Lung (tissue), 12 donors: ENCODE results near the gene CHRM4. TPM values are rescaled to one million over a fixed set of nuclear protein-coding genes. Genes with fewer than 3 reads are reported as not detected.

Source experiments
- ATAC-seq: fragments of 200-7000 bp; cut with Tn5 transposase; one replicate; pipeline ENCODE4 v1.9.1; 2020; ENCODE audit warnings: moderate number of reproducible peaks; ENCODE audit not compliant: insufficient read depth, low FRiP score
- DNase-seq, 3 donors: peaks; one replicate each; pipeline ENCODE4 v3.0.0-alpha.2; 2013 to 2017
- H3K27ac ChIP-seq, 2 donors: one replicate each; pipeline ENCODE4 v1.5.1; 2013; ENCODE audit warnings: mild to moderate bottlenecking in 2 of 2, moderate library complexity in 2 of 2, control low read depth in 1 of 2, inconsistent platforms in 1 of 2, low read depth in 1 of 2, low read length in 1 of 2
- H3K27me3 ChIP-seq, 3 donors: one replicate each; pipeline ENCODE4 v1.5.1; 2013; ENCODE audit warnings: low read length in 2 of 3; ENCODE audit not compliant: control insufficient read depth in 3 of 3, insufficient read depth in 3 of 3
- H3K36me3 ChIP-seq, 4 donors: one replicate each; pipeline ENCODE4 v1.5.1; 2013; ENCODE audit warnings: low read length in 4 of 4, mild to moderate bottlenecking in 1 of 4, moderate library complexity in 1 of 4; ENCODE audit not compliant: control insufficient read depth in 4 of 4, insufficient read depth in 4 of 4
- H3K4me1 ChIP-seq, 5 donors: one replicate each; pipeline ENCODE4 v1.5.1; 2013; ENCODE audit warnings: low read length in 5 of 5, mild to moderate bottlenecking in 2 of 5, moderate library complexity in 1 of 5; ENCODE audit not compliant: control insufficient read depth in 5 of 5, insufficient read depth in 5 of 5
- H3K4me3 ChIP-seq: one replicate; pipeline ENCODE4 v1.5.1; 2013; ENCODE audit warnings: mild to moderate bottlenecking, control low read depth, moderate library complexity
- H3K9ac ChIP-seq, 2 donors: one replicate each; pipeline ENCODE4 v1.5.1; 2013; ENCODE audit warnings: low read length in 2 of 2, control low read depth in 1 of 2; ENCODE audit not compliant: insufficient read depth in 1 of 2
- H3K9me3 ChIP-seq, 4 donors: one replicate each; pipeline ENCODE4 v1.5.1; 2013; ENCODE audit warnings: low read length in 3 of 4, mild to moderate bottlenecking in 1 of 4, moderate library complexity in 1 of 4; ENCODE audit not compliant: control insufficient read depth in 4 of 4, insufficient read depth in 3 of 4
- WGBS, 2 donors: extraction: QIAGEN DNeasy Blood & Tissue Kit; methylation state at CpG; one replicate each; pipeline ENCODE4 v1.1.7; 2013; 5-methylcytosine and 5-hydroxymethylcytosine counted together
- polyA plus RNA-seq, 2 donors: library from polyadenylated mRNA; stranded (reverse); fragments of 200-250 nt; gene quantifications; one replicate each; pipeline ENCODE4 v1.2.1, GENCODE V29; 2013
- total RNA-seq, 2 donors: library from RNA; depleted of rRNA in 1 of 2; stranded (reverse); fragments of >200 nt in 1 of 2; gene quantifications; one replicate each; pipeline ENCODE4 v1.2.1, GENCODE V29; 2014 to 2021
- TF ChIP-seq, protein P1 (sequence below): IDR thresholded peaks from 2 replicates; pipeline ENCODE4 v1.5.1; 2012; ENCODE audit warnings: mild to moderate bottlenecking; ENCODE audit errors: control extremely low read depth, extremely low read depth
- donor health status: control.
- donor health status: control.
- donor health status: Bipolar disorder and iron deficiency.
- donor health status: healthy.
- donor health status: DM: yes; HTN: yes; CAD: no.

The CHRM4 gene
- total and polyA plus RNA-seq, 4 donors, result 0.05 to 0.28 (median 0.10) TPM; not detected in 1

GRCh38 chr11:46345131-46345597 lies 46.4 kb downstream of the CHRM4 start:
- H3K27ac ChIP-seq, result peak overlapping the region; percentile 54 to 66

DNA sequence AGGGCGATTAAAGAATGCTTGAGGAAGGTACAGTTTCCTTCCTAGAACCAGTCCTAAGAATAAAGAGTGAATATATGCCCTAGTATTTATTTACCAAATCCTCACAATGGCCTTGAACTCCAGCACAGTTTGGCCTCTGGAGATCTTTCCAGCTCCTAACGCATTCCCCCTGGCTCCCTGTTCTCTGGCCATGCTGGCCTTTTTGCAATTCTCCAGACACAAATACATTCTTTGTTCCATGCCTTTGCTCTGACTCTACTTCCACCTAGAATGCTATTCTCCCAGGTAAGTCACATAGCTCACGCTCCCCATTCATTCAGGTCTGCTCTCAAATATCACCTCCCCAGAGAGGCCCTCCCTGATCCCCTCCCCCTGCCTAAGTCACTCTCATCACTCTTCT lies 48.1 kb downstream of the CHRM4 start:
- Histone ChIP-seq H3K4me1 (peaks cover 5 to 49% (median 28%) of the 10 kb centered on the region in 5 donors), H3K4me3 (no peak overlapping the region), H3K27me3 (peaks cover 0 to 5% (median 0%) of the 10 kb centered on the region in 3 donors), H3K36me3 (no peaks in the 10 kb centered on the region), H3K9ac (no peak overlapping the region), H3K9me3 (no peaks in the 10 kb centered on the region), H3K27ac (no peak overlapping the region)
- 75% methylated on average over 3 of the region's 3 CpGs for WGBS, 2 donors
- TF ChIP-seq, protein P1, sequence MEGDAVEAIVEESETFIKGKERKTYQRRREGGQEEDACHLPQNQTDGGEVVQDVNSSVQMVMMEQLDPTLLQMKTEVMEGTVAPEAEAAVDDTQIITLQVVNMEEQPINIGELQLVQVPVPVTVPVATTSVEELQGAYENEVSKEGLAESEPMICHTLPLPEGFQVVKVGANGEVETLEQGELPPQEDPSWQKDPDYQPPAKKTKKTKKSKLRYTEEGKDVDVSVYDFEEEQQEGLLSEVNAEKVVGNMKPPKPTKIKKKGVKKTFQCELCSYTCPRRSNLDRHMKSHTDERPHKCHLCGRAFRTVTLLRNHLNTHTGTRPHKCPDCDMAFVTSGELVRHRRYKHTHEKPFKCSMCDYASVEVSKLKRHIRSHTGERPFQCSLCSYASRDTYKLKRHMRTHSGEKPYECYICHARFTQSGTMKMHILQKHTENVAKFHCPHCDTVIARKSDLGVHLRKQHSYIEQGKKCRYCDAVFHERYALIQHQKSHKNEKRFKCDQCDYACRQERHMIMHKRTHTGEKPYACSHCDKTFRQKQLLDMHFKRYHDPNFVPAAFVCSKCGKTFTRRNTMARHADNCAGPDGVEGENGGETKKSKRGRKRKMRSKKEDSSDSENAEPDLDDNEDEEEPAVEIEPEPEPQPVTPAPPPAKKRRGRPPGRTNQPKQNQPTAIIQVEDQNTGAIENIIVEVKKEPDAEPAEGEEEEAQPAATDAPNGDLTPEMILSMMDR, result no peak
- ATAC-seq, result no peak
- DNase-seq, result no peak

More at GRCh38 chr11:46345131-46345597, 46.4 kb downstream of the CHRM4 start:
- peak overlapping the region; percentile 30 for H3K4me3 ChIP-seq
- H3K27me3 ChIP-seq, result peaks cover 0 to 5% (median 0%) of the 10 kb centered on the region in 3 donors
- no peaks in the 10 kb centered on the region for H3K36me3 ChIP-seq
- 13 to 28% methylated on average over 18 to 20 of the region's 20 CpGs for WGBS, 2 donors
- ATAC-seq, result no peak
- TF ChIP-seq, protein P1, result no peak
- H3K4me1 ChIP-seq, result peaks cover 4 to 40% (median 20%) of the 10 kb centered on the region in 5 donors
- peak in 2 of 3 donors; percentile 29 to 47 for DNase-seq
- H3K9ac ChIP-seq, result no peak overlapping the region
- no peaks in the 10 kb centered on the region for H3K9me3 ChIP-seq

GRCh38 chr11:46342239-46342638 lies 49.3 kb downstream of the CHRM4 start:
- Histone ChIP-seq H3K9me3 (no peaks in the 10 kb centered on the region), H3K4me1 (peaks cover 5 to 41% (median 26%) of the 10 kb centered on the region in 5 donors), H3K9ac (no peak overlapping the region), H3K27ac (peak overlapping the region; percentile 10 to 86), H3K4me3 (no peak overlapping the region), H3K36me3 (no peaks in the 10 kb centered on the region), H3K27me3 (peaks cover 0 to 5% (median 0%) of the 10 kb centered on the region in 3 donors)
- no peak for ATAC-seq
- TF ChIP-seq, protein P1, result no peak
- DNase-seq, result peak; percentile 66 to 88 (median 70)
- 14 to 28% methylated on average over 5 of the region's 5 CpGs for WGBS, 2 donors

DNA sequence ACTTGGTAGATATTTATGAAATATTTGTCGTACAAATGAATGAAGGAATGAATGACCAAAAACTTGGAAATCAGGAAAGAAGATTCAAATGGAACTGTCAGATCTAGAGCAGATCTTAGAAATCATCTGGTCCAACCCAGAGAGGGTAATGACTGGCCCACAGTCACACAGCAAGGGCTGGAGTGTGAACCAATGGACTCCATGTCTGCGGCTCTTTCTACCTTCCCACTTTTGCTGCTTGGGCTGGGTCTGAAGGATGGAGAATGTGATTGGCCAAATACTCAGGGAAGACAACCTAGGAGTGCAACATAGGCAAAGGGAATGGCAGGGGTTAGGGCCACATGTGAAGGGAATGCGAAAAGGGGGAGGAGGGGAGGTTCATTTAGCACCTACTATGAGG lies 50.1 kb downstream of the CHRM4 start:
- Histone ChIP-seq H3K27ac (peak overlapping the region; percentile 10 to 86), H3K36me3 (no peaks in the 10 kb centered on the region)
- WGBS, 2 donors, result 90 to 93% methylated on average over 3 of the region's 3 CpGs

More for the DNA sequence above, 50.1 kb downstream of the CHRM4 start:
- H3K4me3 ChIP-seq, result no peak overlapping the region
- H3K9ac ChIP-seq, result no peak overlapping the region
- ATAC-seq, result no peak
- H3K9me3 ChIP-seq, result no peaks in the 10 kb centered on the region
- TF ChIP-seq, protein P1, result no peak
- H3K27me3 ChIP-seq, result peaks cover 0 to 3% (median 0%) of the 10 kb centered on the region in 3 donors
- no peak for DNase-seq
- H3K4me1 ChIP-seq, result peaks cover 5 to 41% (median 24%) of the 10 kb centered on the region in 5 donors
